ENCODE measurements around the gene KCNQ4.

The KCNQ4 gene

DNA sequence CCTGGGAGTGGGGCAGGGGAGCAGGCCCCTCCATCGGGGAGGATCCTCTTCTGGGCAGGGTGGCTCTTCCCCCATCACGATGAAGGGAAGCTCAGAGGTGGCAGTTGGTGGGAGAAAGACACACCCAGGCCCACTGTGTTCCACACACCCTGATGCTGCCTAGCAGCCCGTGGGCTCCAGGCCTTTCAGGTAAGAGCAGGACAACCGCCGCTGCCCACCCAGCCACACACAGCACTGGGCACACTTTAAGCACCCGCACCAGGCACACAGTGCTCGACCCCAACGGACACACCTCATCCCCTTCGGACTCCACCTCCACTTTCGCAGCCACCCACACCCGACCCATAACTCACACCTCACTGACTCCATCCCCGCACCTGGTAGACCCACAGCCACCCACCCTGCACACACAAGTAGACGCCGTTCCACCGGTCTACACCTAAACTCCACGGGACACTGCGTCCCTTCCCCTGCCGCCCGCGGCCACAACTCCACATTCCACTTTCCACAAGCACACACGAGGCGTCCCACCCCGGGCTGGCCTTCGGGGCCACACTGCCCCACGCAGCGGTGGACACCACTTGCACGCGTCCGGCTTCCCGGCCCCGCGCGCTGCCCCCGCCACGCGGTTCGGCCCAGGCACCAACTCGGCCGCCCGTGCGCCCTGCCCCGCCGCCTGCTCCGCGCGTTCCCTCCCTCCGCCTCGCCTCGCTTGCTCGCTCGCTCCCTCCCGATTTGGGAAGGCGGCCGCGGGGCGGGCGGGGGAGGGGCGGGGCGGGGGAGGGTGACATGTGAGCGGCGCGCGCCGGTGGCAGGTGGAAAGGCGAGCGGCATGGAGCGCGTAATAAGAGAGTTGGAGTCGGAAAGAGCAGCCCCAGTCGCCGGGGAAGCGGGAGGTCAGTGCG, at the start of gene KCNQ4:
KCNQ4 (plus strand) TSS at position 787 of the 905 bp plus-strand sequence. CDS start 307 bp downstream, outside the sequence.
- DNase-seq = no peak

DNA sequence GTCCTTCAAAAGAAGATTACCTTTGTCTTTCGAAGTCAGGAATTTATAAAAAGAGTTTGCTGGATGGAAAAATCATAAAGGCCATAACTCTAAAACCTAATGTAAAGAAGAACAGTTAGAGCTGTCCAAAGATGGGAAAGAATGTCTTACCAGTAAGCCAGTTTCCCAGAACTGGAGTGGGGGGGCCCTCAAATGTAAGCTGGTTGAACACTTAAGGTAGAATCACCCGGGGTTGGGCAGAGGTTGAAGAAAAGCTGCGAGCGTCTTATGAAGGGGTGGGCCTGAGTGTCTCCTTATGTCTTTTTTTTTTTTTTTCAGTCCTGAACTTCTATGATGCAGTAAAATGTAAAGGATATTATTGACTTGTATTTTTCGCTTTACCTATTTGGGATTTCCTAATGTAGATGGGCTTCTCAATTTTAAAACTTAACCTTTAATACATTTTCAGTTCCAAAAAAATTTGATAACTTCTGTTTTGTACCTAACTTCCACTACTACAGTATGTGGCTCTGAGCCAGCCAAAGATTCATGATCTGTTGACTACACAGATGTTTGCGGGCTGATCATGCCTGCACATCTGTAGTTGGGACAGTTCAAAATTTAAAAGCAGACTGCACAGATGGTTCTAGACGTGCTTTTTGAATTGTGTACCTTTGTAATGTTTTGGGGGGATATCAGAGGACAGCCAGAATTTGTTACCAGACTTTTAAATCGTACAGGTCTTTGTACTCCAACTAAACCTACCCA, 48.5 kb upstream of the KCNQ4 start:
- DNase-seq = no peak

DNA sequence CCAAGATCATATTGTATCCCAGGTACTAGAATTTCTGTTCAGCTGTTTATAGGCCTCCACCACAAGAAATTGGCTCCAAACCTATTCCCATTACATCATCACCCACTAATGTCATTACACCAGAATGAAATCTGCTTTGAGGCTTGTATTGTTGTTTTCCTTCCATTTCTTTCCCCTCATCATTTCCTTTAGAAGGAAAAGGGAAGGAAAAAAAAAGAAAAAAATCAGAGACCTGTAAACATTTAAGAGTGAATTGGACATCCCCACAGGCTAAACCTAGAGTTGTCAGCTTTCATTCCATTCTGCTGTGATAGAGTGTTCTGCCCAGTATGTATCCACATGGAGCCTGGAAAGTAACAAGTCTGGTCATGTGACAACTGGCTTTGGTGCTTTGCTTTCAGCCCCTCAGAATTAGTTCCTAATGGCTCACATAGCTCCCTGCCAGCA, 47.5 kb upstream of the KCNQ4 start:
- no peak for DNase-seq

DNA sequence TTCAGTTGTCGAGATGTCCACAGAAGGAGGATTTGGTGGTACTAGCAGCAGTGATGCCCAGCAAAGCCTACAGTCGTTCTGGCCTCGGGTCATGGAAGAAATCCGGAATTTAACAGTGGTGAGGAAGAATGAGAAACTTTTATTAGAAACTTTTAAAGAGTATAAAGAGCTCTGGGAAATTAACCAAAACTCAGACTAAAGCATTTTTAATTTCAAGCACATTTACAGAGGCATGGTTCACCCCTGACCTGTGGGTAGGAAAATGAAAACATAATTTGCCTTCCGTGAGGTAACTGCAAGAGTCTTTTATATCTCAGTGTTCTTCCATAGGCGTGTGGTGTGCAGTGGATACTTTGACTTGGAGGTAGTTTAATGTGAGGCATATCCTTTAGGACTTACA, 44.8 kb upstream of the KCNQ4 start:
- no peak for DNase-seq

DNA sequence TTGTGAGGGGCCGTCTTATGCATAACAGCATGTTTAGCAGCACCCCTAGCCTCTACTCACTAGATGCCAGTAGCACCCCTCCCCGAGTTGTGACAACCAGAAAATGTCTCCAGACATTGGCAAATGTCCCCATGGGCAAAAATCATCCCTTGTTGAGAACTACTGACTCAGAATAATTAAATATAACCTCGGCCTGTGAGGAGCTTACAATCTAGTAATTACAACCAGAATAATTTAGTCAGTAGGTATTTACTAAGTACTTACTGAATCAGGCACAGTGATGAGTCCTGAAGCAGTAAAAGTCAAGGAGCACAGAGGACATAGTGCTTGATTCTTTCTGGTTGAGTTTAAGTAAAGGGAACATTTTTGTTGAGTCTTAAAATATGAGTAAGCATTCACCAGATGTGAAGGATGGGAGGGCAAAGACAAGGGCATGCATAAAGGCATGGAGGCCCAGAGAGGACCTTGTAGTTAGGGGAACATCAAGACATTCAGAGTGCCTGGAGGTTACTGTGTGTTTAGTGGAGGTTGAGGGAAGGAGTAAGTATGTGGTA, 44.1 kb upstream of the KCNQ4 start:
- no peak for DNase-seq

DNA sequence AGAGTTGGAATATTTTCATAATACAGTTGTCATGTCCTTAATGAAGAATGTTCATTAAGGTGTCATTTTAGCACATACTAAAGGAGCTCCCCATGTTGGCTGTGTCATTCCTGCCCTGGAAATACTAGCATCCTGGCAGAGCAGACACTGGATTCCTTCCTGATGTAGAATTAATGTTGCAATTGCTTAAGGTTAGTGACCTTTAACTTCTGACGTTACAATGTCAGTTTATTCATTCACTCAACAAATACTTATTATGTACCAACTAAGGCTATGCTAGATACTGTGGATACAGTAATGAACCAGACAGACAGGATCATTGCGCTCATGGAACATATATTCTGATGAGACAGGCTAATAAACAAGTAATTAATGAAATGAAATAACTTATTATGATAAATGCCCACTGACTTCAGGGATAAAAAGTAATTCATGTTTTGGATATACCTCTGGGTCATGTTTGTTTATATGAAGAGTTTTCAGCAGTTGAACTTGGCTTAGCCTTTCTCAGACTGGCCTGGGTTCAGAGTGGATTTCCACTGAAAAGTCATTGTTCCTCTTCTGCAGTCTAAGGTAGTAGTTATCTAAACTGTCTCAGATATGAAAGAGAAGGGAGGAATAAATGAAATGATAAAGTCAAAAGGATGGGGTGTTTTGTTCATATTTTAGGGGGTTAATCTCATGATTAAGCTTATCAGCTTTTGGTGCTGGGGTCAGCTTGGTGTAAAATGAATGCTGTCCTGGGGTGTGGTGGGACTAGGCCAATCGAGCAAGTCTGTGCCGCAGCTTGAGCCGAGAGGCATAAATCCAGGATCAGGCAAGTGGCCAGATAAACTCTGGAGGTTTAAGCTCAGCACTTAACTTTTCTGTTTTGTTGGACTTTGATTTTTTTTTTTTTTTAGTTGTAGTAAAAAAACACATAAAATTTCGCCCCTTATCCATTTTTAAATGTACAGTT, 43.3 kb upstream of the KCNQ4 start:
- DNase-seq = no peak

DNA sequence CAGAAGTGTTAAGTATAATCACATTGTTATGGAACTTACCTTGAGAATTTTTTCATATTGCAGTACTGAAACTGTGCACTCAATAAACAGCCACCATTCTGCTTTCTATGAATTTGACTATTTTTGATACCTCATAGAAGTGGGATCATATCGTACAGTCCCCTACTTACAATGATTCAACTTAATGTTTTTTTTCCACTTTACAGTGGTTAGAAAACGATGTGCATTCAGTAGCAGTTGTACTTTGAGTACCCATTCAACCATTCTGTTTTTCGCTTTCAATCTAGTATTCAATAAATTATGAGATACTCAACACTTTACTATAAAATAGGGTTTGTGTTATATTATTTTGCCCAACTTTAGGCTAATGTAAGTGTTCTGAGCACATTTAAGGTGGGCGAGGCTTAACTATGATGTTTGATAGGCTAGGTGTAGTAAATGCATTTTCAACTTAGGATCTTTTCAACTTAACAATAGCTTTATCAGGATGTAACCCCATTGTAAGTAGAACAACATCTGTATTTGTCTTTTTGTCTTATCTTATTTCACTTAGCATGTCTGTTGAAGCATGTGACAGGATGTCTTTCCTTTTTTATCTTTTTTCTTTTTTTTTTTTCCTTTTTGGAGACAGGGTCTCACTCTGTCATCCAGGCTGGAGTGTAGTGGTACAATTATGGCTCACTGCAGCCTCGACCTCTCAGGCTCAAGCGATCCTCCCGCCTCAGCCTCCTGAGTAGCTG, 42.4 kb upstream of the KCNQ4 start:
- DNase-seq = no peak

DNA sequence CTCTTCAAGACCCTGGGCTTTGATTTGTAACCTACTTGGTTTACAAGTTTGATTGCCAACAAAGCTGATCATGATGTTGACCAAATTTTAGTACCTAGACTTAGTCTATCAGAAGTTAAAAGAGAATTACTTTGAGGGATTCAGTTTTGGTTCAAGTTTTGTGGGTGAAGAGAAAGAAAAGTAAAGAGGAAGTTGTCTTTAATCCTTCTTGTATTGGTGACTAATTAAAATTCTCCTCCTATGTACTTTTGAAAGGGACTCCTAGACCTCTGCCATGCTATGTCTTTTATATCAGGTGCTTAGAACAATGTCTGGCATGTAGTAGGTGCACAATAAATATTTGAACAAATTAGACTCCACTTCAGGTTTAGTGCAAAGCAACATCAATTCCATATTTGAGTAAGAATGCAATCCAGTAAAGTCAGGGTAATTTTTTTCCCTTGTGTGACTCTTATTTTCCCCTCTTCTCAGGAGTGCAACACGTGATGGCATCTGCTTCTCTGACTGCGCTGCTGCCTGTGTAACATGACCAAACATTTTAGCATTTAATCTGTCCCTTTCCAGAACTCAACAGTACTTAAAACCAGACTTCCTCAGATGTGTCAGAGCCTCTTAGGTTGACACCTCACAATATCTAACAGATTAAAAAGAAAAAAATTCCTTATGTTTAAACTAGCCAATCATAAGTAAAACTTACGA, 41.1 kb upstream of the KCNQ4 start:
- no peak for DNase-seq

DNA sequence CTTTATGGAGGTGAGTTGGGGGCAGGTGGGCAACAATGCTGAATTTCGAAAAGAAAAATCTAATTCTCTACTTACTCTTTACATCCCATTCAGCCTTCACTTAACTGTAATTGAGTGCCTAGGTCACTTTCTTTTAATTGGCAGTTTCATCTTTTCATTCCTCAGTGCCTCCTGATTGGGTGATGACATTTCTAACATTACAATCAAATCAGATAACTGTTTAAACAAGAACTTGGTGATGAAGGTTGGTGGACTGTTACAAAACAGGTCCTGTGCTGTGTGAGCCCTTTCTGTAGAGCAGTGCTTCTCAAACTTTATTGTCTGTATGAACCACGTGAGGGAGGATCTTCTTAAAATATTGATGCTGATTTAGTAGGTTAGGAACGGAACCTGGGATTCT, 40.1 kb upstream of the KCNQ4 start:
- DNase-seq = no peak

DNA sequence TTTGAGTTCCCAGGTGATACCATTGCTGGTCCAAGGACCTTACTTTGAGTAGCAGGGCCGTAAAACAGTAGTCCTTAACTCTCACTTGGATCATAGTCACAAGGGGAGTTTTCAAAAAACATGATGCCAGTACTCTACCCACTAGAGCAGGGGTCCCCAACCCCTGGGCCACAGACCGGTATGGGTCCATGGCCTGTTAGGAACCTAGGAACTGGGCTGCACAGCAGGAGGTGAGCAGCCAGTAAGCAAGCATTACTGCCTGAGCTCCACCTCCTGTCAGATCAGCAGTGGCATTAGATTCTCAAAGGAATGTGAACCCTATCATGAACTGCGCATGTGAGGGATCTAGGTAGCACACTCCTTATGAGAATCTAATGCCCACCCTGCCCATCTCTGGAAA, 39.7 kb upstream of the KCNQ4 start:
- DNase-seq = no peak

DNA sequence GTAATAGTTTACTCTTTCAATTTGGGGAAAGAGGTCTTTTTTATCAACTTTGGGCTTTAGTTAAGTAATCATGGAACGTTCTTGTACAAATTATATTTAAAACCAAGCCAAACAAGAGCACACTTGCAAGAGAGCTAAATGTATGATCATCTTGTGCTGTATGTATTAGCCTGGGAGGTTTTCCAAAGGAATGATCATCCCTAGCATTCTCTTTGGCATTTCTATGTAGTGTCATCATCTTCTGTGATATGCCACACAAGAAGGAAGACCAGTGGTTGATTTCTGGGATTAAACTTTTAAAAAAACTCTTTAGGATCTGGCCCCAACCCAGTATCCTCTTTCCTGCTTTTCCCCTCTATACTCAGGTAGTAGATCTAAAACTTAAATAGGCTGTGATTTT, 38.4 kb upstream of the KCNQ4 start:
- DNase-seq = no peak

DNA sequence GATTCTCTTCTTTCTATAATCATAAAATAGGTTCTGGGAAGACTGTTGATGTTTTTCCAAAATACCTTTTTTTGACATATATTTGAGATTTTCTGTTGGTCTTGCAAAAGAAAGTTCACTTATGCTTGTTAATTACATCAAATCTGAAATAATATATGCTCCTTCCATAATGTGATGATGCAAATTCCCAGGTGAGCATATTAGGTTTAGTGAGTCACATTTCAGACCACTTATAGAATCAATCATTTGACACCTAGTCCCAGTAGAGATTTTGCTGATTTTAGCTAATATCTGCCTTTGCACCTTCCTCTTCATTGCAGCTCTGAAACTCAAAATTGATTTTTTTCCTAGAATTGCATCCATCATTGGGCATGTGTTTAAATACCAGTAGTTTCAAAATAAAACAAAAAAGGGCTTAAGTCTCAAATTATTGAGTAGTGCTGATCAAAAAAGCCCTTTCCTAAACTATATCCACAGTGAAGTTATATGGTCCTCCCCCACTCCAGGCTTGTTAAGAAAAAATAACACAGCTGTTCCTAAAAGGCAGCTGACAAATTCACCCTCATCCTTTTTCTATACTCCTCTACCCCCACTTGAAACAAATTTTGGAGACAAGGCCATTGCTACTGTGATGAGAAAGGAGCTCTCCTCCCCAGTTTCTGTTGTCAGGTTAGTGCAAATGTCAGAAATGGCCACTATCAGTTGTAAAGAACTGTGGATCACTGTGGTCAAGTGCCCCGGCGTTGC, 37.1 kb upstream of the KCNQ4 start:
- no peak for DNase-seq

DNA sequence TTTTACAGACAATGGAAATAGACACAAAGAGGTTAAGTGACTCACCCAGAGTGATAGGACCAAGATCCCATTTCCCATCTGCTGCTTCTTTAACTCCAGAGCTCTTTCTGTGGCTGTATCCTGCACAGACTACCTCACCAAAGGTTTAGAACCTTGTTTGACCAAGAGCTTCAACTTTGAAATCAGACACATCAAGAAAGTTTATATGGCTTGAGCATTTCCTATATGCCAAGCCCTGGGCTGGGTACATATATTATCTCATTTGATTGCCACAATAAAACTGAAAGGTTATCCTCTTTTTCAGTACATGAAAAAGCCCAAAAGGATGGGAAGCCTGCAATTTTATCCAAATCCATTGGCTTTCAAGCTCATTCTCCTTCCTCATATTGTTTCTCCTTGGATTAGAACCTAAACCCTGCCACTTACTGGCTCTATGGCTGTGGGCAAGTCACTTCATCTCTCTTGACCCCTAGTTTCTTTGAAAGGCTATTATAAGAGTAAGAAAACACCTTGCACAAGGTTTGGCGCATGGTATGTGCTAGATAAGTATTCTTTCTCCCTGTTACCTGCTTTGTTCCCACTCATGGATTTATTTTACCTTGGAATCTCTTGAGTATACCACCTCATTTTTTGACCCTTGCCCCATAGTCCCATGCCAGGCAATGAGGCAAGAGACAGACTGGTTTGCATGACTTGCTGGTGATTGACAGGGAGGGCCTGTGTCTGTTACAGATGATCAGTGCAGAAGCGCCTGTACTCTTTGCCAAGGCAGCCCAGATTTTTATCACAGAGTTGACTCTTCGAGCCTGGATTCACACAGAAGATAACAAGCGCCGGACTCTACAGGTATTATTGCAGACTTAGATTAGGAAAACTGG, 34.5 kb upstream of the KCNQ4 start:
- DNase-seq = no peak

DNA sequence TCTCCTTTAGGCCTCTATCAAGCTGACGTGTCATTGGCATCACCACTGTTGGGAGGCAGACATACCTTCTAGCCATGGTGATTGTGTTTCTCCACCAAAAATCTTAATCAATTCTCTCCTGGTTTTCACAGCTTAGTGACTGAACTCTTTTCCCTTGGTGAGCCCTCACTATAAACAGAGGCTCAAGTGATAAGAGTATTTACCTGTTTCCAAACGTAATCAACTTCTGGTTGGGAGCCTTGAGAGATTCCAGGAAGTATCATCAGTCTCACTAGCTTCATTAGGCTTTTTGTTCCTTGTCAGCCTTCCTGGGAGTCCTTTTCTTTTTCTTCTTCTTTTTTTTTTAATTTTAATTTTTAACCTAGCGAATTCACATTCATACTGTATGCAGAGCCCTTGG, 33.8 kb upstream of the KCNQ4 start:
- no peak for DNase-seq

DNA sequence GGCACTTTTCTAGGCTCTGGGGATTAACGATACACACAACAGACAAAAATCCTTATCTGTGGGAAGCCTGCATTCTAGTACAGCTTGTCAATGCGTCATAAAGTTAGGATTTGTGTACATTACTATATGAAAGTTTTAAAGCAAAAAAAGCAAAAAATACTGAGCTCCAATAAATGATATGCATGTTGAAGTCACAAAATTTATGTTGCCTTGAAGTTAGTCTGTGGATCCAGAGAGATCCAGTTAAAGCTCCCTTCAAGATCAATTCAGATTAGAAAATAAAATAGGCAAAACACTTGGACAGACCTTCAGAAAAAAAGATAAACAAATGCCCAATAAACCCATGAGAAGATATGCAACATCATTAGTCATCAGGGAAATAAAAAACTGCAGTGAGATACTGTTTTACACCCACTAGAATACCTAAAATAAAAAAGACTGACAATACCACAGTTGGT, 33.1 kb upstream of the KCNQ4 start:
- no peak for DNase-seq

DNA sequence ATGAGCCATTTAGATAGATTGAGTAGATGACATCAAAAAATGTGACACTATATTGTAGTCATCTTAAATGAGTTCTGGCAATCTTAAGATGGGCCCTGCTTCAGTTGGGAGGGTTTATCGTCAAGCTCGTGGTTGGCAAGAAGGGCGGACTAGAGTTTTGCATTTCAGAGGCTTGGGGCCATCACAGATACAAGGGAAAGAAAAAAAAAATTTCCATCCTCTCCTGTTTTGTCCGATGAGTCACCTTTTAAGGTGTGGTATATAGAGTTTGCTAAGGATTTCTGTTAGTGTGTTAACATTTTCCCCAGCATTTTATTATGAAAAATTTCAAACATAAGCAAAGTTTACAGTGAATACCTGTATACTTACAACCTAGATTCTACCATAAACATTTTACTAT, 31.8 kb upstream of the KCNQ4 start:
- DNase-seq = no peak

DNA sequence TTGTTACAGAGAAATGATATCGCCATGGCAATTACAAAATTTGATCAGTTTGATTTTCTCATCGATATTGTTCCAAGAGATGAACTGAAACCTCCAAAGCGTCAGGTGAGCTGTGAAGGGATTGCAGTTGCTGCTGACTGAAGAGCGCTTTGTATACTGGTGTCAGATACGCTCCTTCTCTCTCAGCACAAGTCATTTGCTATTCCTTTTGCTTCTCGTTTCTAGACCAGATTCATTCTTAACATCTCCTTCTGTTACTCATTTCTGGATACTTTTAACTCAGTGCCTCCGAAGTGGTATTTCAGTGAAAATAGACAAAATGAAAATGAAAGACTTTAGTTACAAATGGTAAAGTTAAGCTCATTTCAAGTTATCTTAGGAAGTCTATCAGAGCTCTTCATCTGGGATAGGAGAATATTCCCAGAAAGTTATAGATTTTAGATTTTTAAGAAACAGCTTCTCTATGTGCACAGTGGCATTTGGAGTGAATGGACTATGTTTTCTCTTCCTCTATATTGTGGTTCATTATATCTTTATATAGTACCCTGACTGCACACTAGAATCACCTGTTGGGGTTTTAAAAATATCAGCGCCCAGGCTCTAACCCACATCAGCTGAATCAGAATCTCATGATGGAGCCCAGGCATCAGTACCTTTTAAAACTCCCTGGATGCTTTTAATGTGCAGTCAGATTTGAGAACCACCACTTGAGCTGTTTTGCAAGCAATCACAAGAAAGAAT, 30.3 kb upstream of the KCNQ4 start:
- no peak for DNase-seq

DNA sequence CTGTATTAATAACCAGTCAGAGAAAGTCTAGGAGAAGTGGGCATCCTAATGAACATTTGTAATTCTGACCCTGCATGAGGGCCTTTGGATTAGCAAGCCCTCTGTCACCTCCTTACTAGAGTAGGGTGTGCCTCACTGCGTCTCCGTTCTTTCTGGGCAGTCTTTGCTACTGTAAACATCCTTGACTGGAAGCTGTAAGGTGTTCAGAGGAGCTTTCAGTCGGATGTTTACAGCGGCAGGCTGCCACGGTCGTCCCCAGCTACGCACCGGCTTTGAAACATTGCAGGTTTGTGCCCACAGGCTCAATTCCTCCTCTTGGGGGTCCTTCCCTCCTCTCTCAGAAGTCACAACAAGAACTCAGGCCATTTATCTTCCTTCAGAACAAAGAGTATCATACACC, 29.4 kb upstream of the KCNQ4 start:
- DNase-seq = no peak

DNA sequence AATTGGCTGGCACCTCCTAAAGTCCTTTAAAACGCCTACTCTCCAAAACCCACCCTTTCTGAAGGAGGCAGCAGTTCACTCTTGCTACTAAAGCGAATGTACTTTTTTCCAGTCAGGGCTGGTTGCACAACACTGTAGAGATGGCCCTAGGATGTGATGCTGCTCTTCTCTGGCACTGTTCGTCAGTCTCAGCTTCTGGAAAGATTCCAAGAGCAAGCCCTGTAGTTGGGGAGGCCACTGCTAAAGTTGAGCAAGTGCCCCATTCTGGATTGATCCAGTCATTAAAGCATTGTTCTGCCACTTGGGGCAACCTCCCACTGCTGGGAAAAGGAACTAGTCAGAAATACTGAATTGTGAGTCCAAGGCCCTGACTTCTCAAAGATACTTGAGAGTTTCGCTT, 28.5 kb upstream of the KCNQ4 start:
- DNase-seq = no peak
